GOT3 (cell line): Measurements from ENCODE around the gene PIGH.
"Not testable (repeated sequence)": the region's sequence is repeated elsewhere in the genome, so short reads cannot be mapped to it uniquely, and the experiment has no call there.

Experiments used
- DNase-seq: peaks from one replicate; lab custom pipeline; 2025; ENCODE audit warnings: mixed read lengths; lab: John Stamatoyannopoulos, UW

PIGH gene

GRCh38 chr14:67609642-67610310 is 9.7 kb upstream of the PIGH start:
- no peak for DNase-seq

DNA sequence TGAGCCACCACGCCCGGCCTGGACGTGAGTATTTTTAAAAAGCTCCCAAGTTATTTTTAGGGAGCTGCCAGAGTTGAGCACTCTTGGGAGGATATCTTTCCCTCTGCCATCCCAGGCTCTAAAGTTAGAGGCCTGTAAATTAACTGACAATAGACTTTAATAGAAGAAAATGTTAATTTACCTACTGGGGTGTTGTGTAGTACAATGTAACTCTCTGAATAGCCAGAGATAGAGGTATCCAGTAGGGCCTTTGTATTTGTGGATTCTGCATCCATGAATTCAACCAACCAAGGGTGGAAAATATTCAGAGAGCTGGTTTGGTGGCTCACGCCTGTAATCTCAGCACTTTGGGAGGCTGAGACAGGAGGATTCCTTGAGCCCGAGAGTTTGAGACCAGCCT is 7.6 kb upstream of the PIGH start:
- no peak for DNase-seq

GRCh38 chr14:67602995-67603545 is 3.0 kb upstream of the PIGH start:
- no peak for DNase-seq

DNA sequence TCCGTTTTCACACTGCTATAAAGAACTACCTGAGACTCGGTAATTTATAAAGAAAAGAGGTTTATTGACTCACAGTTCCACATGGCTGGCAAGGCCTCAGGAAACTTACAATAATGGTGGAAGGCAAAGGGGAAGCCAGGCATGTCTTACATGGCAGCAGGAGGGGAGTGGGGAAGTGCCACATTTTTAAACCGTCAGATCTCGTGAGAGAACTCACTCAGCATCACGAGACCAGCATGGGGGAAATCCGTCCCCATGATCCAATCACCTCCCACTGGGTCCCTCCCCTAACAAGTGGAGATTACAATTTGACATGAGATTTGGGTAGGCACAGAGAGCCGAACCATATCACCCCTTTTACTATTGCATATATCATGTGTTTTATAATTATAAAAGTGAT is 2.0 kb upstream of the PIGH start:
- DNase-seq, result no peak

DNA sequence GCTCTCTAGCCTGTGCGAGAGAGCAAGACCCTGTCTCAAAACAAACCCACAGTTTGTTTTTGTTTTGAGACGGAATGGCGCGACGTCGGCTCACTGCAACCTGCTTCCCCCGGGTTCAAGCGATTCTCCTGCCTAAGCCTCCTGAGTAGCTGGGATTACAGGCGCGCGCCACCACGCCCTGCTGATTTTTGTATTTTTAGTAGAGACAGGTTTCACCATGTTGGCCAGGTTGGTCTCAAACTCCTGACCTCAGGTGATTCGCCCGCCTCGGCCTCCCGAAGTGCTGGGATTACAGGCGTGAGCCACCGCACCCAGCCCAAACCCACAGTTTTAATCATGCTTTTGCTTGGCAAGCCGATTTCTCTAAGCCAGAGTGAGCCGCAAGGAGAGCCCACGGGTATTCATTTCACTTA is 500 bp upstream of the PIGH start:
- DNase-seq, result not testable (repeated sequence)

DNA sequence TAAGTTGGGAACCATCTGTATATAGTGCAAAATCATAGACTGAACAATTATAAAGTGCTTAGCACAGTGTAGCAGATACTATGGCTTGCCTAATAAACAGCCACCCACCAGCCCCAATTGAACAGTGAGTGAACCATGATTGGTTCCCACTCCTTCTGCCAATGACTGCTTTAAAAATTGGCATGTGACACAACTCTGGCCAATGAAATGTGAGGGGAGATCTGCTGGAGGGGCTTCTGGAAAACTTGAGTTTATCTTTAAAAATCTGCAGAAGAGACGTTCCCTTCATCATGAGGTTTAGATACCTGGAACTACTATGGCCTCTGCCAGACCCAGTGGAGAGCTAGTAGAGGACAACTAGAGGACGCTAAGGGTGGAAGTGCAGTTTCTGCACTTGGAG is 4.7 kb downstream of the PIGH start:
- no peak for DNase-seq

- not testable (repeated sequence) for DNase-seq
Measured at GRCh38 chr14:67593650-67594049, 6.4 kb downstream of the PIGH start.

DNA sequence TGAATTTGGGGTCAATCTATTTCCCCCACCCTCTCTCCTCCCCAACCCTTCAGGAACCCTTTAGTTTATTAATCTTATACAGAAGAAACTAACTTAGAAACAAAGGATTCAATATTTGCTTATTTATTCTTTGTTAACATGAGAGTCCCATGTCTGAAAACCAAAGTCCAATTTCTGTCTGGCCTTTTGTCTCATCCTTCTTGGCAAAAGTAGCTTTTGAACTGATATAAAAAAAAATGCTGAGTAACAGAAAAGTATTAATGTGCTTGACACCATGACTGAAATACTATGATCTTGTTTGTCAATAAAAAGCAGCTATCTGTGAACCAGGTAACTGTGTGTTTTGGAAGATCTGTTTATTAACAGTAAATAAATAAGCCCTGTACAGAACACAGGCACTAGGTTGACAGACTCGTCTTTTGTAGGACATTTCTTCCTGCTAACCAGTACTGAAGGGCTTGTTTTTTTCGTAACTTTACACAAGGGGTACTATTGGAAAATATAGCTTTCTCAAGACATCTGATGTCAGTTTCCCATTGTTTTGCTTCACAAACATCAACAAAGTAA is 10.8 kb downstream of the PIGH start:
- no peak for DNase-seq

- no peak for DNase-seq
Measured at GRCh38 chr14:67586369-67586768, 13.7 kb downstream of the PIGH start.

GRCh38 chr14:67584978-67585377 is 15.1 kb downstream of the PIGH start:
- no peak for DNase-seq

DNA sequence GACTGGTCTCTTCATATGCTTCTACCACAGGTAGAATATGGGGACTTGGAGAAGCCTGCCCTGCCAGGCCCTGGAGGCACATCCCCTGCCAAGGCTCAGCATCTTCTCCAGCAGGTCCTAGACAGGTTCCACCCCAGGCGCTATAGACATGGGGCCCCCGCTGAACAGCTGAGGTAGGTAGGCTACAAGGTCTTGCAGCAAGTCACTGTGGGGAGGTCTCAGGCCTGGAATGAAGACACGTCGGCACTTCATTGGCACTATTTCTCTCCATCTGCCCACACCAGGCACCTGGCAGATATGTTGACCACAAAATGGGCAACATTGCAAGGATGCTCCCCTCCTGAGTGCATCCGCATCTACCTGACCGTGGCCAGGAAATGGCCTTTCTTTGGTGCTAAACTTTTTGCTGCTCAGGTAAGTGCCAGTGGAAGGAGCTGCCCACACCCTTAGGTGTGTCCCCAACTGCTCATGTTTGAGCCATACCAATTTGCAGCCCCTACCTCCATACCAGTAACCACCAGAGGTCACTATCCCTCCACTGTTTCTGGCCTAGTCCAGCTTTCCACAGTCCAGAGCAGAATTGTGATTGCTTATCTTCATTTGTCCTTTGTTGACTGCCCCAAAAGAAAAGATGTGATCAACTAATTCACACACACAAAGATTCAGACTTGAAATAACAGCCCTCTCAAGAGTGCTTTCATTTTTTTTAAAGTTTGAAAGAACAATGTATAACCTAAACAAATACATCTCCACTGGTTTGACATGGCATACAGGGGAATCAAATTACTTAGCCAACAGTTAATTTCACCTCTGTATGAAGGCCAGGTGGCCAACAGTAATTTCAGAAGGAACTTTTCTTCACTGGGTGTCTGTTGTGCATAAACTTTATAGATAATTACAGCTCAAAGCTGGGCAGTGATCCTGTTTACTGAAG is 16.1 kb downstream of the PIGH start:
- no peak for DNase-seq

DNA sequence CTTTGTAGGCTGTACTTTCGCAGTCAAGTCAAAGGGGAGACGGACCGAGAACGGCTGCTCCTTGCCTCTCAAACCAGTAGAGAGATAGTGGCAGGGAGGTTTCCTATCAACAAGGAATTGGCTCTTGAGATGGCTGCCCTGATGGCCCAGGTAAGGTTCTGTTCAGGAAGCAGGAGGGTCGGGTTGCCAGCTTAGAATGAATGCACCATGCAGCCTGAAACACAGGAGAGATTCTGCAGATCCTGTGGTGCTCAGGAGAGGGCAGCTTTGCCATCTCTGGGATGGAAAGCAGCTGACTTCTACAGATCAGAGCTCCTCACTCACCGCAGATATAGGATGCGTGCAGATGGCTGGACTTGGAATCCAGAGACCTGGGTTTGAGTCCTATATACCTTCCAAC is 18.0 kb downstream of the PIGH start:
- no peak for DNase-seq

DNA sequence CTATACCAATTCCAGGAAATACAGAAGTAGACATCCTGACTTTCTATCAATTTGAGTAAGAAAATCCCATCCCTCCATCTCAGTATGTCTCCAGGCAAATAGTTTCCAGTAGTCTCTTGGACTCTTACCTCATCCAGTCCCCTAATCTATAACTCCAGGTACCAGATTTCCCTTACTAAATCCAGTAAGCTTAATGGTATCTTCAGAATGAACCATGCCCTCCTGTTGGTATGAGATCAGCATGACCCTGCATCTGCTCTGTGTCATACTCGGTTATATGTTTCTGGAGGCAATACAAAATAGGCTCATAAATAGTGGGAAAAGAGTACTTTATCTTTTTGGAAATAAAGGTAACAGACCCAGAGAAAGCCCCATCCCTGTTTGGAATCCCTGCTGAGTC is 18.4 kb downstream of the PIGH start:
- no peak for DNase-seq

DNA sequence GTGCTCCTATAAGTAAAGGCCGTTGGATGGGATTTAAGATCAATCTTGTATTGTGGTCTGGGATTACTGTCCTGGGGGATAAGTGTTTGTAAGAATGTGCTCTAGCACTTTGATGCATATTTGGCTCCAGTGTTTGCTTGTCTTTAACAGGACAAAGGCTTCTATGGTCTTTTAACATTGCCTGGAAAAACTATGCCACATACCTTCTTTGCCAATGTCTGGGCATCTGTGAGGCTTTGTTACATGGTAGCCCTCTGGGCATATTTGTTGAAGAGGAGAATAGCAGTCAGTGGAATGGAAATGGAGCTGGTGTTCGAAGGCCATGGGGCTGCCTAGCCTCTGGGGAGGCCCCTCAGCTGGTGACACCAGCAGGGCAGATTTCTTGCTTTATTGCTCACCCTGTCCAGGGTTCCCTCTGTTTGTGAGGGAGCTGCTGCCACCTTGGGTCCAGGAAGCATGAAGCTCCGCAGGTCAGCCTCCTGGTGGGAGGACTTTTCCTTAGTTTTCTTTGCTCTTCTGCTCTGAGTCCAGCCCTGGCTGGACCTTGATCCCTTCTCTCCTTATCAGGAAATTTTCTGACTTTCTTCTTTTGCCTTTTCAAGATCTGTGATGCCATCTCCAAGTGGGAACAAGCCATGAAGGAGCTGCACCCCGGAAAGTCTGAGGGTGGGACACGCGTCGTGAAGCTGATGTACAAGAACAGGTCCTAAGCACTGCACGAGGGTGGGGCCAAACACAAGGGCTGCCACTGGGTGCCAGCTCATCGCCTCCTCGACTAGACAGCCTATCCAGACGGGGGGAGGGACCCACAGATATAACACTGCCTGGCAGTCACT is 19.5 kb downstream of the PIGH start:
- no peak for DNase-seq

DNA sequence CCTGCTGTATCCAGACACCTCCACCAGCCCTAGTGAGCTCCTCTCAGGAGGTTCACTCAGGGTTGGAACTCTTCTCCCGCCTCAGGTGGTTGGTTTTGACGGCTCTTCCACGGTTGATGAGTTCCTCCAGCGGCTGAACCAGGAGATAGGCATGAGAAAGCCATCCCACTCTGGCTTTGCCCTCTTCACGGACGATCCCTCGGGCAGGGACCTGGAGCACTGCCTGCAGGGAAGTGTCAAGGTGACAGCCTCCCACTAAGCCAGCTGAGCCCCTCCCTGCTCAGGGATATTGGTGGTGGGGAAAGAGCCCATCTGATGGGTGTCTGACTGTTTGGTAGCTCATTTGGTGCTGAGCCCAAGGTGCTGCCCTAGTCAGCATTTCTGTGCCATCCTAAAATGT is 20.4 kb downstream of the PIGH start:
- no peak for DNase-seq

DNA sequence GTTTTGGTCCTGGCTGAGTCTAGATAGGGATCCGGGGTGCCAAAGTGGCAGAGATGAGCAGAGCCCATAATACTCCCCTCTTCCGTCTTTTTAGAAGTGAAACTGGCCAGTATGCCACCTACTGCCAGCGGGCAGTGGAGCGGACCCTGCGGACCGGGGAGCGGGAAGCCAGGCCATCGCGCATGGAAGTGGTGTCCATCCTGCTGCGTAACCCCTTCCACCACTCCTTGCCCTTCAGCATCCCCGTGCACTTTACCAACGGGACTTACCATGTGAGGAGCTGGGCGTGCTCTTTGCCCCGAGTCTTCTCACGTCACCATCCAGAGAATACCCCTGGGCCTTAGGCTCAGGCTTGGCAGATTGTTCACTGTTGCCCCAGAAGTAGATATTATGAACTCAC is 21.0 kb downstream of the PIGH start:
- no peak for DNase-seq

DNA sequence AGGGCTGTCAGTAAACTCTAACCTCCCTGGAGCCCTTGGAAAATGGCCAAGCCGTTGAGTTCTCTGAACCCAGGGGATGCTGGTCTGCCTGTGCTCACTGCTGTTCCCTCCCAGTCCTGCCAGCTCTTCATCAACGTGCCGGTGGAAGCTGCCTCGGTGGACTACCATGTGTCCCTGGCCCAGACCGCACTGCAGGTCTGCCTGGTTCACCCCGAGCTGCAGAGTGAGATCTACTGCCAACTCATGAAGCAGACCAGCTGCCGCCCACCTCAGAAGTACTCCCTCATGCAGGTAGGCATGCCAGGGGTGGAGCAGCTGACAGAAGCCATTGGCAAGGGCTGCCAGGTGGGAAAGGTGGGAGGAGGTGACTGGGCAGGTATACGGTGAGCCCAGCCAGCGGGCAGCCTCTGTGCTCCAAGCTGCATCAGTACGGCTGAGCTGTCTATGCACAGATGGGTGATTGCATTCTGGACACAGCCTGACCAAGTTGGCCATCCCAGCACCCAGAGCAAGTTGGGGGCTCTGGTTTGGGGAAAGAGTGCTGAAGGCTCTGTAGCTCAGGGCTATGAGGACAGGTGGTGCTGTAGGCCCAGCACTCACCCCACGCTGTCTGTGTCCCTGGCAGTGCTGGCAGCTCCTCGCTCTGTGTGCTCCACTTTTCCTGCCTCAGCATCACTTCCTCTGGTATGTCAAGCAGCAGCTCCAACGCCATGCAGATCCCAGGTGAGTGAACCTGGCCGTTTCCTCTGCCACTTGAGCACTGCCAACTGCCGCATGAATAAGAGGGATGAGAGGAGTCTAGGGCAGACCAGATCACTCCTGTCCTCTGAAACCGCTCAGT is 21.9 kb downstream of the PIGH start:
- DNase-seq, result no peak

DNA sequence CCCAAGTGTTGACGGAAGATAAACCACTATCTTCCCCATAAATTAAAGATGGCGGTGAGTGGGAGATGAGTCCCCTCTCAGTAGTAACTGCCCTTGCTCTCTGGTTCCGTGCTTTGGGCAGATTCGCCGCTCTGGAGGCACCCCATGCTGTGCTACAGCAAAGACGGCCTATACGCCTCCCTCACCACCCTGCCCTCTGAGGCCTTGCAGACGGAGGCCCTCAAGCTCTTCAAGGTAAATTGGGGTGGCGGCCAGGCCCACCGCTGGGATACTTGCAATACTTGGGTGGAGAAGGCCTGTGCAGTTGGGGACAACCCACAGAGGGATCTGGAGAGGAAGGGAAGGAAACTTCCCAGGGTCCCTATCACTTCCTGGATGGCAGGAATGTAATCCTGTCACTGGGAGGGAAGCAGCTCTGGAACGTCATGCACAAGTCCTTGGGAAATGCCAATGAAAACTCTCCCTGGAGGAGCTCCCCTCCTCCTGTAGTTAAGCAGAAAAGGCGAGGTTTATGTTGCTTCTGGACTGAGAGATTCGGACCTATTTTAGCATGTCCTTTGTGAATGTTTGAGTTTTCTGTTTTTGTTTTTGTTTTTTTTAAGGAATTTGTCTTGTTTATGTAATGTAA is 22.8 kb downstream of the PIGH start:
- no peak for DNase-seq

DNA sequence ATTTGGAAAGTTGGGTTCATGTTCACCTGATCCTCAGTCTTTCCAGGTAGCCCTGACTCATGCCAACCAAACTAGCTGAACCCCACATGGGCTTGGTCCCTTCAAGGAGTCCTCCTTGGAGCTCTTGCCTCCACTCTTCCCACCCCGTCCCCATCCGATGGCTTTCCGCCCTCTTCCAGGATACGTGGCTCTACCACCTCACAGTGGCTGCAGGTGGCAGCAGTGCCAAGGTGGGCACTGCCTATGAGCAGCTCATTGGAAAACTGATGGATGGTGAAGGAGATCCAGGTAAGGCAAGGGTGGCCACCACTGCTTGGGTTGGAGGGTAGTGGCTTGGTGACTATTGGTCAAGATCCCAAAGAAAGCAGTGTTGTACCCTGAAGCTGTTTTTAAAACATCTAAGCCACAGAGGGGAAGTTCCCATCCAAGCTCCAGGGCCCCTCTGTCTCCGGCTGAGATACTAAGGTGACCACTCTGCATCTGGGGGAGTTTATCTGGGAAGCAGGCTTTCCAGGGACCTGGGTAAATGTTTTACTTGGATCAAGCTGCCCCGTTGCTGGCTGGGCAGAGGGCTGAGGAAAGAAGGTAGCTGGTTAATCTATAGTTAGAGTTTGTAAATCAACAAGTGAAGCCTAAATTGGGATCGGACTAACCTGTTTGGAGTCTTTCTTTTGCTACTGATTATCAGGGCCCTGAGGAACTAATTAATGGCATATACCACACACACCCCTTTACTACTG is 23.7 kb downstream of the PIGH start:
- DNase-seq, result no peak

DNA sequence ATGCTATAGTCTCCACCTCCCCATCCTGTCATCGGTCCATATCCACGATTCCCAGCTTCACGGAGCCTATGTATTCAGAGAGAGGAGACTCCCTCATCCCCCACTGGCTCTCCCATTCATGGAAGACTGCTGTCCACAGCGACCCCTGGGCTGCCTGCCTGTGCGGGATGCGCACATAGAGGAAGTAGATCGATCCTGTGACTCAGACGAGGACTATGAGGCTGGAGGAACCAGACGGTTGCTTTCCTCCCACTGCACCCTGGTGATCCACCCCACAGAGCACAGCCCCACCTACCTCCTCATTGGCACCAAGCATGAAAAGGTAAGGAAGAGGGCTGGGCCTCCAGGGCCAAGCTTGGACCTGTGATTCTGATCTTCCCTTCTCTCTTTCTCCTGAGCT is 24.4 kb downstream of the PIGH start:
- DNase-seq, result no peak
